ENCODE data around the gene TAF5L. TPM values are rescaled to one million over a fixed set of nuclear protein-coding genes. Genes with fewer than 3 reads are reported as not detected.
A peak's percentile ranks its signal among the peaks of the same experiment; 100 is the strongest.

The TAF5L gene
- total RNA-seq, 4 donors from 2014 or later, result 7.8 to 15.8 (median 12.7) TPM

GRCh38 chr1:229642376-229642775 is 16.5 kb upstream of the TAF5L start:
- Histone ChIP-seq H3K27ac (no peak overlapping the region), H3K36me3 (peaks cover 3 to 81% (median 18%) of the 10 kb centered on the region in 3 donors), H3K4me3 (no peak overlapping the region), H3K27me3 (no peaks in the 10 kb centered on the region), H3K4me1 (peaks cover 0 to 20% (median 0%) of the 10 kb centered on the region in 3 donors), H3K9me3 (no peaks in the 10 kb centered on the region)
- intact Hi-C loops (cut with DNase I), result no loop called here
- no peak for DNase-seq
- WGBS, 2 donors, result 80 to 85% methylated on average over 5 of the region's 5 CpGs
- TF ChIP-seq CTCF (IDR thresholded peaks at IDR 0.05), result no peak
- no peak for TF ChIP-seq POLR2A (IDR thresholded peaks at IDR 0.05)

DNA sequence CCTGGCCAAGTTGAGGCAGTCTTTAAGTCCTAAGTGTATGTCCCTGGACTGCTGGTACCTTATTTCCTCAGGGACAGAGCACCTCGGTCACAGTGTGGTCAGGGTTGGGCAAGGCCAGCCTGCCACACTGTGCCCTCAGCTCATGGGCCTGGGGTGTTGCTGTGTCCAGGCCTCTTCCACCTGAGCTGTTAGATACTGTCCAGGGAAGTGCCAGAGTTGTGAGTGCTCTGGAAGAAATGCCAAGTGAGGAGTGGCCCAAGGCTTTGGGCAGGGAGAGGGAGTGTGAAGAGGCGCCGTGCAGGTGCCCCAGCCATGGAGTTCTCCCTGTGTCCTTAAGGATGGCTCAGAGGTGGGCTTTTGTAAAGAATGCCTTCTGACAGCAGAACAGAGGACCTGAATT is 15.4 kb upstream of the TAF5L start:
- WGBS, 2 donors, result 40 to 80% methylated on average over 1 of the region's 3 CpGs
- H3K27me3 ChIP-seq, result no peaks in the 10 kb centered on the region
- H3K36me3 ChIP-seq, result peaks cover 3 to 81% (median 19%) of the 10 kb centered on the region in 3 donors
- no peak overlapping the region for H3K4me3 ChIP-seq
- no peak for TF ChIP-seq POLR2A (IDR thresholded peaks at IDR 0.05)
- no peak for TF ChIP-seq CTCF (IDR thresholded peaks at IDR 0.05)
- no peaks in the 10 kb centered on the region for H3K9me3 ChIP-seq
- DNase-seq, result no peak
- peaks cover 0 to 20% (median 0%) of the 10 kb centered on the region in 3 donors for H3K4me1 ChIP-seq
- intact Hi-C loops (cut with DNase I), result no loop called here
- no peak overlapping the region for H3K27ac ChIP-seq

- Histone ChIP-seq H3K36me3 (peaks cover 11 to 81% (median 26%) of the 10 kb centered on the region in 3 donors), H3K27me3 (no peaks in the 10 kb centered on the region), H3K4me1 (peaks cover 0 to 20% (median 0%) of the 10 kb centered on the region in 3 donors), H3K9me3 (no peaks in the 10 kb centered on the region), H3K4me3 (no peak overlapping the region), H3K27ac (peak overlapping the region in 1 of 4 donors; percentile 14)
- 57 to 63% methylated on average over 12 of the region's 12 CpGs for WGBS, 2 donors
- intact Hi-C loops (cut with DNase I), result no loop called here
- DNase-seq, result no peak
- no peak for TF ChIP-seq CTCF (IDR thresholded peaks at IDR 0.05)
- TF ChIP-seq POLR2A (IDR thresholded peaks at IDR 0.05), result no peak
Observed at GRCh38 chr1:229640455-229640854, 14.5 kb upstream of the TAF5L start.

DNA sequence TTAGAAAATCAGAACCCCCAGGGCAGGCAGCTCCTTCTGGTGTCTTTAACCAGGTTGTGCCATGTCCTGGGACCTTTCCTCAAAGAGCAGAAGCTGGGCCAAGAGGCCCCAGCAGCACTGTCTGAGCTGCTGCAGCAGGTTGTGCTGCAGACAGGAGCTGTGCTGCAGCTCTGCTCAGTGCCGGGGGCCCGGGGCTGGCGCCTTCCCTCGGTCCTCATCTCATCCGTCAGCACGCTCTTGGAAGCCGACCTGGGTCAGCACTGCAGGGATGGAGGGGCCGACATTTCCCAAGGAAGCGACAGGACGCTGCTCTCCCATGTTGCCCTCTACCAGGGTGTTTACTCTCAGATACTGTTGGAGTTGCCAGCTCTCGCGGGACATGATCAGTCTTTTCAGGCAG is 11.8 kb upstream of the TAF5L start:
- H3K27ac ChIP-seq, result no peak overlapping the region

DNA sequence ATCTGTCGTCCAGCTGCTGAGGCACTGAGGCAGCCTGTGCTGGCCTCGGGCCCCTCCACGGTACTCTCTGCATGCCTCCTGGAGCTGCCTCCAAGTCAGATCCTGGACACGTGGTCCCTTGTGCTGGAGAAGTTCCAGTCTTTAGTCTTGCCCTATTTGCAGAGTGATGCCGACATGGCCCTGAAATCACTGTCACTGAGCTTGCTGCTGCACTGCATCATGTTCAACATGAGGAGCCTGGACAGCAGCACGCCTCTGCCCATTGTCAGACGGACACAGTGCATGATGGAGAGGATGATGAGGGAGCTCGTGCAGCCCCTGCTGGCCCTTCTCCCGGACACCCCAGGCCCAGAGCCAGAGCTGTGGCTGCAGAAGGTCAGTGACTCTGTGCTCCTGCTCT is 10.1 kb upstream of the TAF5L start:
- TF ChIP-seq CTCF (IDR thresholded peaks at IDR 0.05) (no peak), POLR2A (IDR thresholded peaks at IDR 0.05) (no peak)
- H3K36me3 ChIP-seq, result peaks cover 24 to 80% (median 25%) of the 10 kb centered on the region in 3 donors
- no peak overlapping the region for H3K4me3 ChIP-seq
- no peak overlapping the region for H3K27ac ChIP-seq
- H3K4me1 ChIP-seq, result peaks cover 0 to 13% (median 0%) of the 10 kb centered on the region in 3 donors
- H3K27me3 ChIP-seq, result no peaks in the 10 kb centered on the region
- WGBS, 2 donors, result 78% methylated on average over 4 of the region's 9 CpGs; no CpG with 5 or more reads in 1 of the 2 donors
- intact Hi-C loops (cut with DNase I), result no loop called here
- no peak for DNase-seq
- H3K9me3 ChIP-seq, result no peaks in the 10 kb centered on the region

More for the DNA sequence above, 11.8 kb upstream of the TAF5L start:
- intact Hi-C loops (cut with DNase I), result no loop called here
- no peak for DNase-seq
- TF ChIP-seq POLR2A (IDR thresholded peaks at IDR 0.05) (no peak), CTCF (IDR thresholded peaks at IDR 0.05) (no peak)
- 93 to 100% methylated on average over 2 to 12 of the region's 12 CpGs for WGBS, 2 donors
- Histone ChIP-seq H3K36me3 (peaks cover 24 to 81% (median 25%) of the 10 kb centered on the region in 3 donors), H3K4me3 (no peak overlapping the region), H3K9me3 (no peaks in the 10 kb centered on the region), H3K4me1 (peaks cover 0 to 20% (median 0%) of the 10 kb centered on the region in 3 donors), H3K27me3 (no peaks in the 10 kb centered on the region)

Data from esophagus squamous epithelium (tissue), 5 donors.